Testis (tissue), 3 donors: ENCODE data around the gene CTDP1. TPM values are rescaled to one million over a fixed set of nuclear protein-coding genes. Genes with fewer than 3 reads are reported as not detected.

Source experiments
- DNase-seq: peaks from one replicate; pipeline ENCODE4 v3.0.0-alpha.2; 2019
- H3K27ac ChIP-seq, 2 donors: fragments of 200-600 bp; sonication (generic); one replicate each; pipeline ENCODE4 v1.5.1; 2019
- H3K27me3 ChIP-seq: fragments of 200-600 bp; sonication (generic); one replicate; pipeline ENCODE4 v1.5.1; 2019
- H3K36me3 ChIP-seq: fragments of 200-600 bp; sonication (generic); one replicate; pipeline ENCODE4 v1.5.1; 2017; ENCODE audit warnings: low read depth; ENCODE audit errors: missing control alignments
- H3K4me1 ChIP-seq: fragments of 200-600 bp; sonication (generic); one replicate; pipeline ENCODE4 v1.5.1; 2019
- H3K4me3 ChIP-seq, 2 donors: fragments of 200-600 bp; sonication (generic); one replicate each; pipeline ENCODE4 v1.5.1; 2017 to 2019
- H3K9me3 ChIP-seq: fragments of 200-600 bp; sonication (generic); one replicate; pipeline ENCODE4 v1.5.1; 2017
- POLR2A ChIP-seq: fragments of 450-650 bp; IDR thresholded peaks from one replicate; pipeline ENCODE4 v1.6.1; 2017; ENCODE audit warnings: antibody characterized with exemption, mild to moderate bottlenecking, moderate library complexity
- WGBS, 2 donors: methylation state at CpG; one replicate each; pipeline ENCODE4 v1.1.5; 2018; 5-methylcytosine and 5-hydroxymethylcytosine counted together
- intact Hi-C: fragments of 100-400 bp; cut with DNase I; formaldehyde crosslinking; loops from one replicate; pipeline ENCODE4 v1.15.1; 2023; ENCODE audit warnings: low total_unique reads
- polyA plus RNA-seq: library from polyadenylated mRNA; stranded (reverse); fragments of 350-450 nt; fragmentation: Illumina TruSeq; extraction: RNeasy Lipid Tissue Mini Kit (QIAGEN cat#74804); gene quantifications from one replicate; pipeline ENCODE4 v1.2.3, GENCODE V29; 2014; ENCODE audit warnings: low read depth, low replicate concordance; ENCODE audit not compliant: insufficient read depth
- total RNA-seq, 2 donors: library from RNA; depleted of rRNA; stranded (reverse); fragments of >200 nt; gene quantifications; one replicate each; pipeline ENCODE4 v1.2.3, GENCODE V29; 2016
- TF ChIP-seq, protein P1 (sequence below), 3 experiments: fragments of 450-650 bp in 2 of 3; fragments of 200-600 bp in 1 of 3; sonication (generic) in 1 of 3; IDR thresholded peaks; one replicate each; pipeline ENCODE4 v1.5.1; 2016 to 2019; ENCODE audit warnings: antibody characterized with exemption in 3 of 3, mild to moderate bottlenecking in 2 of 3, moderate library complexity in 1 of 3

Gene CTDP1
- total and polyA plus RNA-seq, 3 donors from 2014 or later, result 41.0 to 51.0 (median 47.2) TPM

DNA sequence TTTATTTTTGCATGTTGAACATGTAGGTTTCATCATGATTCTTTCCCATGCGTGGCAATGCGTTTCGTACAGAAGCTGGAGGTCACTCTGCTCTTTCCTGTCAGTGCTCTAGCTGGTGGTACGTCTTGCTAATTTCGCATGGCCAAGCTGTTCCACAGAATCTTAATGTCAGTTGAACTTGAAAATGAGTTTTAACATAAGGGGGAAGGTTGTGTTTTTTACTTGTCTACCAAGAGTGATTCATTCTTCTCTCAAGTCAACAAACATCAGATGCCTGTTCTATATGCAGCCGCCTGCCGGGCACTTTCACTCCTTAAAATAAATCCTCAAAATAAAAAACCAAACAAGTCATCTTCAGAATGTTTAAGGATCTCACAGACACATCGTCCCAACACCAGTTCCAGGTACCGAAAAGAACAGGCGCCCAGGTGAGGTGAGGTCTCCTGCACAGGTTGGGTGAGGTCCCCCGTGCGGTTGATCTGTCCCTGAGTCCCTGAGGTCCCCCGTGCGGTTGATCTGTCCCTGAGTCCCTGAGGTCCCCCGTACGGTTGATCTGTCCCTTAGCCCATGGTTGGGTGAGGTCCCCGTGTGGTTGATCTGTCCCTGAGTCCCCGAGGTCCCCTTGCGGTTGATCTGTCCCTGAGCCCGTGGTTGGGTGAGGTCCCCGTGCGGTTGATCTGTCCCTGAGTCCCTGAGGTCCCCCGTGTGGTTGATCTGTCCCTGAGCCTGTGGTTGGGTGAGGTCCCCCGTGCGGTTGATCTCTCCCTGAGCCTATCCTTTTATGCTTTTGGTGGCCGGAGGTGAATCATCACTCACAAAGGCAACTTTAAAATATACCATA is 61.1 kb downstream of the CTDP1 start:
- DNase-seq, result no peak
- intact Hi-C loops, result no loop called here
- H3K4me1 ChIP-seq, result no peaks in the 10 kb centered on the region
- no peak overlapping the region for H3K4me3 ChIP-seq
- no peak overlapping the region for H3K27ac ChIP-seq
- H3K27me3 ChIP-seq, result no peaks in the 10 kb centered on the region
- no peaks in the 10 kb centered on the region for H3K36me3 ChIP-seq
- H3K9me3 ChIP-seq, result no peaks in the 10 kb centered on the region
- TF ChIP-seq POLR2A, result no peak
- TF ChIP-seq, protein P1, sequence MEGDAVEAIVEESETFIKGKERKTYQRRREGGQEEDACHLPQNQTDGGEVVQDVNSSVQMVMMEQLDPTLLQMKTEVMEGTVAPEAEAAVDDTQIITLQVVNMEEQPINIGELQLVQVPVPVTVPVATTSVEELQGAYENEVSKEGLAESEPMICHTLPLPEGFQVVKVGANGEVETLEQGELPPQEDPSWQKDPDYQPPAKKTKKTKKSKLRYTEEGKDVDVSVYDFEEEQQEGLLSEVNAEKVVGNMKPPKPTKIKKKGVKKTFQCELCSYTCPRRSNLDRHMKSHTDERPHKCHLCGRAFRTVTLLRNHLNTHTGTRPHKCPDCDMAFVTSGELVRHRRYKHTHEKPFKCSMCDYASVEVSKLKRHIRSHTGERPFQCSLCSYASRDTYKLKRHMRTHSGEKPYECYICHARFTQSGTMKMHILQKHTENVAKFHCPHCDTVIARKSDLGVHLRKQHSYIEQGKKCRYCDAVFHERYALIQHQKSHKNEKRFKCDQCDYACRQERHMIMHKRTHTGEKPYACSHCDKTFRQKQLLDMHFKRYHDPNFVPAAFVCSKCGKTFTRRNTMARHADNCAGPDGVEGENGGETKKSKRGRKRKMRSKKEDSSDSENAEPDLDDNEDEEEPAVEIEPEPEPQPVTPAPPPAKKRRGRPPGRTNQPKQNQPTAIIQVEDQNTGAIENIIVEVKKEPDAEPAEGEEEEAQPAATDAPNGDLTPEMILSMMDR (IDR thresholded peaks at IDR 0.05), result no peak
- 92 to 94% methylated on average over 26 of the region's 26 CpGs for WGBS, 2 donors

DNA sequence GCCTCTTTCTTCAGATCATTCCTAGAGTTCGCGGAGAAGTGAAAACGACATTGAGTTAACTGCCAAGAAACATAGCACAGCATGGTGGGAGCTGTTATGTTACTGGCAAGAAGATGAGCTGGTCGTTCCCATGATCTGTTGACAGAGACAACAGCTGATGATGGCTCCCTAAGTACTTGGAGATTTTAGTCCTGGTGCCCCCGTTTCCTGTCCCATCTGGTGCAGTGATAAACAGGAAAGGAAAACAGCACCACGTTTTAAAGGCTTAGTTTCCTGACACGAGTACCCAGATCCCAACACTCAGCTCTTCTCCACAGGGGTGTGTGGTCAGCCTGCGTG is 61.7 kb downstream of the CTDP1 start:
- intact Hi-C loops, result no loop called here
- H3K4me3 ChIP-seq, result no peak overlapping the region
- no peaks in the 10 kb centered on the region for H3K4me1 ChIP-seq
- no peaks in the 10 kb centered on the region for H3K36me3 ChIP-seq
- H3K27me3 ChIP-seq, result no peaks in the 10 kb centered on the region
- TF ChIP-seq, protein P1 (IDR thresholded peaks at IDR 0.05), result no peak
- TF ChIP-seq POLR2A, result no peak
- DNase-seq, result no peak
- no peaks in the 10 kb centered on the region for H3K9me3 ChIP-seq
- H3K27ac ChIP-seq, result no peak overlapping the region
- WGBS, 2 donors, result 79 to 80% methylated on average over 8 of the region's 8 CpGs

GRCh38 chr18:79742076-79742475 is 62.5 kb downstream of the CTDP1 start:
- H3K27me3 ChIP-seq, result no peaks in the 10 kb centered on the region
- intact Hi-C loops, result no loop called here
- no peak for TF ChIP-seq POLR2A
- TF ChIP-seq, protein P1 (IDR thresholded peaks at IDR 0.05), result no peak

GRCh38 chr18:79744625-79745024 is 65.0 kb downstream of the CTDP1 start:
- no peaks in the 10 kb centered on the region for H3K27me3 ChIP-seq
- H3K36me3 ChIP-seq, result no peaks in the 10 kb centered on the region
- intact Hi-C loops, result no loop called here
- WGBS, 2 donors, result 86 to 94% methylated on average over 12 to 14 of the region's 14 CpGs
- DNase-seq, result no peak
- TF ChIP-seq POLR2A, result no peak
- no peaks in the 10 kb centered on the region for H3K4me1 ChIP-seq
- no peak overlapping the region for H3K4me3 ChIP-seq
- H3K9me3 ChIP-seq, result no peaks in the 10 kb centered on the region
- H3K27ac ChIP-seq, result no peak overlapping the region

More at GRCh38 chr18:79742076-79742475, 62.5 kb downstream of the CTDP1 start:
- no peaks in the 10 kb centered on the region for H3K9me3 ChIP-seq
- 93 to 95% methylated on average over 4 of the region's 4 CpGs for WGBS, 2 donors
- H3K4me3 ChIP-seq, result no peak overlapping the region
- DNase-seq, result no peak
- no peaks in the 10 kb centered on the region for H3K36me3 ChIP-seq
- no peaks in the 10 kb centered on the region for H3K4me1 ChIP-seq
- H3K27ac ChIP-seq, result no peak overlapping the region

DNA sequence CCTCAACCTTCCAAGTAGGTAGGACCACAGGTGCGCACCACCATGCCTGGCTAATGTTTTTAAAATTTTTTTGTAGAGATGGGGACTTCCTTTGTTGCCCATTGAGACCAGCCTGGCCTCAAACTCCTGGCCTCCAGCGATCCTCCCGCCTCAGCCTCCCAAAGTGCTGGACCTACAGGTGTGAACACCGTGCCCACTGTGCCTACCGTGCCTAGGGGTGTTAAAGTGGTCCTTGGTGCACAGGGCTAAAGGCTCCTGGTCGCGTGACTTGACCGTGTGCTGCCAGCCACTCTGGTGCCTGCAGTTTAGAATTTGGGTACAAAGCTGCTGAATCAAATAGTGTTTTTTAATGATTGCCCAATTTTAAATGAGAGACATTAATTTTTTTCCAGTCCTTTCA is 67.1 kb downstream of the CTDP1 start:
- WGBS, 2 donors, result 89 to 98% methylated on average over 8 of the region's 8 CpGs

More for the DNA sequence above, 67.1 kb downstream of the CTDP1 start:
- Histone ChIP-seq H3K27me3 (no peaks in the 10 kb centered on the region), H3K4me3 (no peak overlapping the region), H3K9me3 (no peaks in the 10 kb centered on the region), H3K27ac (no peak overlapping the region), H3K4me1 (no peaks in the 10 kb centered on the region), H3K36me3 (no peaks in the 10 kb centered on the region)
- DNase-seq, result no peak
- TF ChIP-seq POLR2A, result no peak
- TF ChIP-seq, protein P1 (IDR thresholded peaks at IDR 0.05), result no peak
- intact Hi-C loops, result no loop called here
